ENCODE data around the gene PDE6D.

Gene PDE6D

GRCh38 chr2:231780909-231781797 is at the start of gene PDE6D:
Gene PDE6D (minus strand): TSS chr2:231781282. CDS start chr2:231781114, 168 bp downstream.
- H3K4me1 Mint-ChIP-seq (ENCODE audit: low read depth): peaks cover 42% of the 10 kb centered on the region
- H3K27me3 Mint-ChIP-seq (ENCODE audit: low read depth): no peaks in the 10 kb centered on the region
- peak within 1 kb of the TSS; percentile 95 for H3K4me3 Mint-ChIP-seq
- peak; percentile 96 for DNase-seq (ENCODE audit: low spot score)
- peaks cover 15% of the 10 kb centered on the region for H3K36me3 Mint-ChIP-seq (ENCODE audit: low read depth)
- H3K27ac Mint-ChIP-seq: peak within 1 kb of the TSS; percentile 94
- H3K9me3 Mint-ChIP-seq: no peaks in the 10 kb centered on the region

- H3K27me3 Mint-ChIP-seq (ENCODE audit: low read depth): no peaks in the 10 kb centered on the region
- DNase-seq (ENCODE audit: low spot score): no peak
- H3K27ac Mint-ChIP-seq: no peak overlapping the region
- no peak overlapping the region for H3K4me3 Mint-ChIP-seq
- H3K36me3 Mint-ChIP-seq (ENCODE audit: low read depth): no peaks in the 10 kb centered on the region
- H3K4me1 Mint-ChIP-seq (ENCODE audit: low read depth): no peaks in the 10 kb centered on the region
- no peaks in the 10 kb centered on the region for H3K9me3 Mint-ChIP-seq
Observed at GRCh38 chr2:231821908-231822307, 40.8 kb upstream of the PDE6D start.

GRCh38 chr2:231820786-231821303 is 39.8 kb upstream of the PDE6D start:
- H3K4me1 Mint-ChIP-seq (ENCODE audit: low read depth): no peaks in the 10 kb centered on the region
- H3K27ac Mint-ChIP-seq: no peak overlapping the region
- H3K9me3 Mint-ChIP-seq: no peaks in the 10 kb centered on the region
- DNase-seq (ENCODE audit: low spot score): no peak
- no peaks in the 10 kb centered on the region for H3K27me3 Mint-ChIP-seq (ENCODE audit: low read depth)
- H3K4me3 Mint-ChIP-seq: no peak overlapping the region
- H3K36me3 Mint-ChIP-seq (ENCODE audit: low read depth): no peaks in the 10 kb centered on the region

GRCh38 chr2:231819447-231820042 is 38.5 kb upstream of the PDE6D start:
- H3K36me3 Mint-ChIP-seq (ENCODE audit: low read depth): peaks cover 3% of the 10 kb centered on the region
- no peaks in the 10 kb centered on the region for H3K9me3 Mint-ChIP-seq
- no peaks in the 10 kb centered on the region for H3K27me3 Mint-ChIP-seq (ENCODE audit: low read depth)
- H3K27ac Mint-ChIP-seq: no peak overlapping the region
- H3K4me3 Mint-ChIP-seq: no peak overlapping the region
- no peaks in the 10 kb centered on the region for H3K4me1 Mint-ChIP-seq (ENCODE audit: low read depth)
- no peak for DNase-seq (ENCODE audit: low spot score)

GRCh38 chr2:231816327-231817026 is 35.4 kb upstream of the PDE6D start:
- Mint-ChIP-seq H3K4me1 (ENCODE audit: low read depth) (no peaks in the 10 kb centered on the region), H3K27me3 (ENCODE audit: low read depth) (no peaks in the 10 kb centered on the region), H3K27ac (no peak overlapping the region), H3K4me3 (no peak overlapping the region), H3K9me3 (no peaks in the 10 kb centered on the region), H3K36me3 (ENCODE audit: low read depth) (peaks cover 9% of the 10 kb centered on the region)
- no peak for DNase-seq (ENCODE audit: low spot score)

GRCh38 chr2:231810905-231811304 is 29.8 kb upstream of the PDE6D start:
- Mint-ChIP-seq H3K27me3 (ENCODE audit: low read depth) (no peaks in the 10 kb centered on the region), H3K4me3 (no peak overlapping the region), H3K36me3 (ENCODE audit: low read depth) (peaks cover 24% of the 10 kb centered on the region), H3K4me1 (ENCODE audit: low read depth) (no peaks in the 10 kb centered on the region), H3K9me3 (no peaks in the 10 kb centered on the region), H3K27ac (no peak overlapping the region)
- no peak for DNase-seq (ENCODE audit: low spot score)

GRCh38 chr2:231807020-231807419 is 25.9 kb upstream of the PDE6D start:
- H3K36me3 Mint-ChIP-seq (ENCODE audit: low read depth): peaks cover 21% of the 10 kb centered on the region
- DNase-seq (ENCODE audit: low spot score): no peak
- no peaks in the 10 kb centered on the region for H3K27me3 Mint-ChIP-seq (ENCODE audit: low read depth)
- no peak overlapping the region for H3K4me3 Mint-ChIP-seq
- H3K4me1 Mint-ChIP-seq (ENCODE audit: low read depth): no peaks in the 10 kb centered on the region
- no peak overlapping the region for H3K27ac Mint-ChIP-seq
- no peaks in the 10 kb centered on the region for H3K9me3 Mint-ChIP-seq

- Mint-ChIP-seq H3K9me3 (no peaks in the 10 kb centered on the region), H3K36me3 (ENCODE audit: low read depth) (peaks cover 28% of the 10 kb centered on the region), H3K27ac (no peak overlapping the region)
Observed at GRCh38 chr2:231803501-231804138, 22.5 kb upstream of the PDE6D start.

GRCh38 chr2:231800493-231801091 is 19.5 kb upstream of the PDE6D start:
- Mint-ChIP-seq H3K27me3 (ENCODE audit: low read depth) (no peaks in the 10 kb centered on the region), H3K36me3 (ENCODE audit: low read depth) (peaks cover 32% of the 10 kb centered on the region), H3K4me1 (ENCODE audit: low read depth) (no peaks in the 10 kb centered on the region), H3K4me3 (no peak overlapping the region), H3K27ac (no peak overlapping the region), H3K9me3 (no peaks in the 10 kb centered on the region)
- peak; percentile 26 for DNase-seq (ENCODE audit: low spot score)

More at GRCh38 chr2:231803501-231804138, 22.5 kb upstream of the PDE6D start:
- no peak for DNase-seq (ENCODE audit: low spot score)
- Mint-ChIP-seq H3K27me3 (ENCODE audit: low read depth) (no peaks in the 10 kb centered on the region), H3K4me1 (ENCODE audit: low read depth) (no peaks in the 10 kb centered on the region), H3K4me3 (no peak overlapping the region)

GRCh38 chr2:231795525-231796327 is 14.6 kb upstream of the PDE6D start:
- Mint-ChIP-seq H3K27ac (no peak overlapping the region), H3K9me3 (no peaks in the 10 kb centered on the region), H3K36me3 (ENCODE audit: low read depth) (peaks cover 37% of the 10 kb centered on the region), H3K4me1 (ENCODE audit: low read depth) (no peaks in the 10 kb centered on the region), H3K27me3 (ENCODE audit: low read depth) (no peaks in the 10 kb centered on the region), H3K4me3 (no peak overlapping the region)
- DNase-seq (ENCODE audit: low spot score): no peak

- H3K9me3 Mint-ChIP-seq: no peaks in the 10 kb centered on the region
- H3K4me3 Mint-ChIP-seq: no peak overlapping the region
- DNase-seq (ENCODE audit: low spot score): no peak
- H3K27me3 Mint-ChIP-seq (ENCODE audit: low read depth): no peaks in the 10 kb centered on the region
- H3K27ac Mint-ChIP-seq: no peak overlapping the region
- H3K4me1 Mint-ChIP-seq (ENCODE audit: low read depth): no peaks in the 10 kb centered on the region
- H3K36me3 Mint-ChIP-seq (ENCODE audit: low read depth): peaks cover 32% of the 10 kb centered on the region
Observed at GRCh38 chr2:231794383-231794782, 13.3 kb upstream of the PDE6D start.

- Mint-ChIP-seq H3K4me3 (no peak overlapping the region), H3K36me3 (ENCODE audit: low read depth) (peaks cover 13% of the 10 kb centered on the region), H3K27ac (no peak overlapping the region), H3K4me1 (ENCODE audit: low read depth) (peaks cover 9% of the 10 kb centered on the region), H3K27me3 (ENCODE audit: low read depth) (no peaks in the 10 kb centered on the region), H3K9me3 (no peaks in the 10 kb centered on the region)
- DNase-seq (ENCODE audit: low spot score): no peak
Observed at GRCh38 chr2:231791107-231791506, 10.0 kb upstream of the PDE6D start.

- no peaks in the 10 kb centered on the region for H3K27me3 Mint-ChIP-seq (ENCODE audit: low read depth)
- H3K36me3 Mint-ChIP-seq (ENCODE audit: low read depth): peaks cover 5% of the 10 kb centered on the region
- peak overlapping the region; percentile 90 for H3K4me3 Mint-ChIP-seq
- H3K4me1 Mint-ChIP-seq (ENCODE audit: low read depth): peaks cover 40% of the 10 kb centered on the region
- DNase-seq (ENCODE audit: low spot score): no peak
- peak overlapping the region; percentile 83 for H3K27ac Mint-ChIP-seq
- no peaks in the 10 kb centered on the region for H3K9me3 Mint-ChIP-seq
Observed at GRCh38 chr2:231786917-231787292, 5.8 kb upstream of the PDE6D start.

Measured in T-helper 2 cell treated with Interferon-gamma antibody and Interleukin-4, amounts not matched to agents 5 μg/mL and 100 μg/mL, for 36 hours (primary cell).